ENCODE results near the gene IFNAR2. TPM values are rescaled to one million over a fixed set of nuclear protein-coding genes. Genes with fewer than 3 reads are reported as not detected.
A peak's percentile ranks its signal among the peaks of the same experiment; 100 is the strongest.

IFNAR2 gene
- total RNA-seq, 4 donors from 2014 or later: 3.3 to 6.5 (median 3.8) TPM

GRCh38 chr21:33268737-33269441 lies 39.2 kb downstream of the IFNAR2 start:
- Histone ChIP-seq H3K27me3 (no peaks in the 10 kb centered on the region), H3K4me1 (peaks cover 28% of the 10 kb centered on the region), H3K4me3 (no peak overlapping the region), H3K36me3 (peaks cover 27% of the 10 kb centered on the region), H3K27ac (no peak overlapping the region), H3K9me3 (no peaks in the 10 kb centered on the region)
- WGBS: 61% methylated on average over 12 of the region's 12 CpGs
- TF ChIP-seq POLR2A (IDR thresholded peaks at IDR 0.05) (no peak), CTCF (IDR thresholded peaks at IDR 0.05) (no peak), POLR2AphosphoS5 (IDR thresholded peaks at IDR 0.05) (no peak), EP300 (IDR thresholded peaks at IDR 0.05) (no peak)
- peak in 1 of 2 donors; percentile 77 for DNase-seq (ENCODE audit: low spot score in 2 of 2)

DNA sequence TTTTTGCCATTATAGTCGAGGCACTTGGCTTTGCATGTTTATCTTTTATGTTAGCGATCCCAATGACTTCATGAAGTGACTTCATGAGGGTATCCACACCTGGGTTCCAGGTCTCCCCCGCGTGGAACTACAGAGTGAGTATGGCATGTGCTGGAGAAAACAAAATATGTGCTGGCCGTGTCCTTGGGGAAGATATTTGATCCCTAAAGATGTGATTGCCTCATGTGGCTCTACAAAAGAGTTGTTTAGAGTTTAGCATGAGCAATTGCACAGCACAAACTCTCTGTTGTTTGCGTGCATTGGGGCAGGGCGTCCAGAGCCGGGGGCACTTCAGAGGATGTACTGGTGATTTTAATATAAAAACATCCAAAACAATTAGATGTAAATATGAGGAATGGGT lies 41.2 kb downstream of the IFNAR2 start:
- DNase-seq (ENCODE audit: low spot score in 2 of 2): no peak
- WGBS: 90% methylated on average over 8 of the region's 8 CpGs

GRCh38 chr21:33273044-33273443 lies 43.3 kb downstream of the IFNAR2 start:
- Histone ChIP-seq H3K36me3 (peaks cover 46% of the 10 kb centered on the region), H3K9me3 (no peaks in the 10 kb centered on the region), H3K27ac (no peak overlapping the region), H3K27me3 (no peaks in the 10 kb centered on the region), H3K4me3 (no peak overlapping the region), H3K4me1 (peaks cover 9% of the 10 kb centered on the region)
- no peak for DNase-seq (ENCODE audit: low spot score in 2 of 2)
- TF ChIP-seq EP300 (IDR thresholded peaks at IDR 0.05) (no peak), POLR2AphosphoS5 (IDR thresholded peaks at IDR 0.05) (no peak), POLR2A (IDR thresholded peaks at IDR 0.05) (no peak), CTCF (IDR thresholded peaks at IDR 0.05) (no peak)
- 89% methylated on average over 6 of the region's 6 CpGs for WGBS

More for the DNA sequence above, 41.2 kb downstream of the IFNAR2 start:
- H3K36me3 ChIP-seq: peaks cover 39% of the 10 kb centered on the region
- TF ChIP-seq POLR2A (IDR thresholded peaks at IDR 0.05): no peak
- TF ChIP-seq EP300 (IDR thresholded peaks at IDR 0.05): no peak
- TF ChIP-seq POLR2AphosphoS5 (IDR thresholded peaks at IDR 0.05): no peak
- no peak for TF ChIP-seq CTCF (IDR thresholded peaks at IDR 0.05)
- H3K4me1 ChIP-seq: peaks cover 23% of the 10 kb centered on the region
- no peaks in the 10 kb centered on the region for H3K9me3 ChIP-seq
- H3K4me3 ChIP-seq: no peak overlapping the region
- no peak overlapping the region for H3K27ac ChIP-seq
- H3K27me3 ChIP-seq: no peaks in the 10 kb centered on the region

DNA sequence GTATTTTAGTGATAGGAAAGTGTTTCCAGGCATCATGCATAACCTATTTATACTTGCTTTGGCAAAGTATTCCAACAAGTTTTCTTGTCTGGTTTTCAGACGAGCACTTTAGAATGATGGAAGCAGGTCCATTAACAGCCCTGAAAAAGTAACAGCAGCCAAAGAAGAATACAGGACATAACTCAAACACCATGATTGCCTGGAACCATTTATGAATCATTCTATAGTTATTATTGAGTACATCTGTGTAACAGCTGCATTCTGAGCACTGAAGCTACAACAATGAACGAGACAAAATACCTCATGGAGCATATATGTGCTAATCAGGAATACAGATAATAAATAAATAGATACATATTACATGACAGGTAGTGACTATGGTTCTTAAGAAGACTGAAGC lies 49.0 kb downstream of the IFNAR2 start:
- H3K36me3 ChIP-seq: peaks cover 73% of the 10 kb centered on the region
- TF ChIP-seq EP300 (IDR thresholded peaks at IDR 0.05) (no peak), POLR2AphosphoS5 (IDR thresholded peaks at IDR 0.05) (no peak), CTCF (IDR thresholded peaks at IDR 0.05) (no peak), POLR2A (IDR thresholded peaks at IDR 0.05) (no peak)
- DNase-seq (ENCODE audit: low spot score in 2 of 2): no peak
- 79% methylated on average over 2 of the region's 2 CpGs for WGBS
- H3K27me3 ChIP-seq: no peaks in the 10 kb centered on the region
- no peak overlapping the region for H3K4me3 ChIP-seq
- no peaks in the 10 kb centered on the region for H3K4me1 ChIP-seq
- H3K27ac ChIP-seq: no peak overlapping the region
- H3K9me3 ChIP-seq: peaks cover 7% of the 10 kb centered on the region

DNA sequence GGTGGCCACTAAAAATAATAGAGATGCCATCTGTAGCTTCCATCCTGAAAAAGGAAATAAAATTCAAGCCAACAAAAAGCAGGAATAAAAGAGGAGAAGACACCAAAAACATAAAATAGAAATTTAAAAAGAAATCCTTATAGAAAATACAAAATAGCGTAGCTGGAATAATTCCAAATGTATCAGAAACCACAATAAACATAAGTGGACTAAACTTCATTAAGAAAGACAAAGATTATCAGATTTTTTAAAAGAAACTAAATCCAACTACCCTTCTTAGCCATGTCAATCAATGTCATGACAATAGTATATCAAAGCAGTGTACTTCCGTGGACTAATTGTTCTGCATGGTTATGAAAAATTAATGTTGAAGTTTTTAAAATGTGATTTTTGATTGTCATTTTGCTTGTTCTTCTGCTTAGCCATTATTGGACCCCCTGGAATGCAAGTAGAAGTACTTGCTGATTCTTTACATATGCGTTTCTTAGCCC lies 49.6 kb downstream of the IFNAR2 start:
- Histone ChIP-seq H3K9me3 (peaks cover 7% of the 10 kb centered on the region), H3K27ac (no peak overlapping the region), H3K27me3 (no peaks in the 10 kb centered on the region), H3K36me3 (peaks cover 73% of the 10 kb centered on the region), H3K4me1 (no peaks in the 10 kb centered on the region), H3K4me3 (no peak overlapping the region)
- no peak for TF ChIP-seq POLR2AphosphoS5 (IDR thresholded peaks at IDR 0.05)
- no peak for TF ChIP-seq POLR2A (IDR thresholded peaks at IDR 0.05)
- TF ChIP-seq EP300 (IDR thresholded peaks at IDR 0.05): no peak
- TF ChIP-seq CTCF (IDR thresholded peaks at IDR 0.05): no peak
- 96% methylated on average over 3 of the region's 3 CpGs for WGBS
- DNase-seq (ENCODE audit: low spot score in 2 of 2): no peak

All from suprapubic skin (tissue), 4 donors.